Brain microvascular endothelial cell (primary cell): ENCODE data around the gene RANBP1.
"Not testable (repeated sequence)": the region's sequence is repeated elsewhere in the genome, so short reads cannot be mapped to it uniquely, and the experiment has no call there.

Experiments used
- DNase-seq: peaks from one replicate; pipeline ENCODE4 v3.0.0-alpha.2; 2020
- H3K27ac ChIP-seq: fragments of 250-450 bp; sonication (Bioruptor Pico); 2 replicates; pipeline ENCODE4 v1.5.1; 2020; ENCODE audit warnings: mild to moderate bottlenecking, moderate library complexity
- H3K27me3 ChIP-seq: fragments of 250-450 bp; sonication (Bioruptor Pico); replicated peaks from 2 replicates; pipeline ENCODE4 v1.5.1; 2020; ENCODE audit warnings: mild to moderate bottlenecking
- H3K36me3 ChIP-seq: fragments of 250-450 bp; sonication (Bioruptor Pico); replicated peaks from 2 replicates; pipeline ENCODE4 v1.5.1; 2020; ENCODE audit warnings: mild to moderate bottlenecking
- H3K4me3 ChIP-seq: 2 replicates; pipeline ENCODE4 v1.5.1; 2011; ENCODE audit warnings: low read depth, mild to moderate bottlenecking, control low read depth, low read length, moderate library complexity
- in situ Hi-C: cut with HindIII; loops from 2 replicates; pipeline ENCODE4 v1.10.0; 2017; ENCODE audit warnings: low sequenced_read_pairs, low pct_ligation_motif_present
- TF ChIP-seq, protein P1 (sequence below): IDR thresholded peaks from 2 replicates; pipeline ENCODE4 v1.5.1; 2011; ENCODE audit warnings: low read depth, mild to moderate bottlenecking, moderate library complexity, low read length, control low read depth, inconsistent platforms; ENCODE audit errors: missing control alignments

RANBP1 gene

DNA sequence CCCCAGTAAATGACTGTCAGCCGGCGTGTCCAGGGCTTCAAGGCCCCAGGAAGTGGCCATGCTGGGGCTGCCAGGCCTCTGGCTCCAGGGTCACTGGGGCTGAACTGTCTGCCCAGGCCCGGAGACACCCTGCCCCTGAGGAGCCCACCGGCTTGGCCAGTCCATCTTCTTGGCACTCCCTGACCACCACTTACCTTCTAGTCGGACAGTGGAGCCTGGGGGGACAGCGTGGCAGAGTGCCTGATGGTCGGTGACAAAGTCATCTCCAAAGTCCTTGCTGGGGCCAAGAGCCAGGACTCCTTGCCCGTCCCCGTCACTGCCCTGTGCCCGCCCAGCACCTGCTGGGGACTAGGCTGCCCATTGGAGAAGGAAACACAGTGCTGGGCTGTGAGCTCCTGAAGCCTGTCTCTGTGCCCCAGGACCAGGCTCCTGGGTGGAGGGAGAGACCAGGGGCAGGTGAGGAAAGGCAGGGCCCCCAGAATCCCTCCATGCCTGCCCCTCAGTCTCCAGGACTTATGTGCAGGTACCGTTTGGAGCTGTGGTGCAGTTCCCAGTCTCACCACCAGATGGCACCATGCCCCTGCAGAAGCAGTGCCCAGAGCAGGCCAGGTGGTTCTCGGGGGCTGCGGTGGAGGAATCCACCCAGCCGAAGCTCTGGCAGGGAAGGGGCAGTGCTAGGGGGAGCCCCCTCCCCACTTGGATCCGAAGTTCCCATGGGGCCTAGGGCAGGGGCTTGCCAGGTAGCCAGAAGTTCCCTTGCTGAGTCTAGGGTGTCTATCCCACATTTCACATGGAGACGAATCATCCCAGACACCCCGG lies 40.9 kb downstream of the RANBP1 start:
- Histone ChIP-seq H3K27ac (no peak overlapping the region), H3K27me3 (no peaks in the 10 kb centered on the region), H3K36me3 (no peaks in the 10 kb centered on the region), H3K4me3 (no peak overlapping the region)
- TF ChIP-seq, protein P1, sequence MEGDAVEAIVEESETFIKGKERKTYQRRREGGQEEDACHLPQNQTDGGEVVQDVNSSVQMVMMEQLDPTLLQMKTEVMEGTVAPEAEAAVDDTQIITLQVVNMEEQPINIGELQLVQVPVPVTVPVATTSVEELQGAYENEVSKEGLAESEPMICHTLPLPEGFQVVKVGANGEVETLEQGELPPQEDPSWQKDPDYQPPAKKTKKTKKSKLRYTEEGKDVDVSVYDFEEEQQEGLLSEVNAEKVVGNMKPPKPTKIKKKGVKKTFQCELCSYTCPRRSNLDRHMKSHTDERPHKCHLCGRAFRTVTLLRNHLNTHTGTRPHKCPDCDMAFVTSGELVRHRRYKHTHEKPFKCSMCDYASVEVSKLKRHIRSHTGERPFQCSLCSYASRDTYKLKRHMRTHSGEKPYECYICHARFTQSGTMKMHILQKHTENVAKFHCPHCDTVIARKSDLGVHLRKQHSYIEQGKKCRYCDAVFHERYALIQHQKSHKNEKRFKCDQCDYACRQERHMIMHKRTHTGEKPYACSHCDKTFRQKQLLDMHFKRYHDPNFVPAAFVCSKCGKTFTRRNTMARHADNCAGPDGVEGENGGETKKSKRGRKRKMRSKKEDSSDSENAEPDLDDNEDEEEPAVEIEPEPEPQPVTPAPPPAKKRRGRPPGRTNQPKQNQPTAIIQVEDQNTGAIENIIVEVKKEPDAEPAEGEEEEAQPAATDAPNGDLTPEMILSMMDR: peak; percentile 100
- in situ Hi-C loops: no loop called here
- peak; percentile 63 for DNase-seq

DNA sequence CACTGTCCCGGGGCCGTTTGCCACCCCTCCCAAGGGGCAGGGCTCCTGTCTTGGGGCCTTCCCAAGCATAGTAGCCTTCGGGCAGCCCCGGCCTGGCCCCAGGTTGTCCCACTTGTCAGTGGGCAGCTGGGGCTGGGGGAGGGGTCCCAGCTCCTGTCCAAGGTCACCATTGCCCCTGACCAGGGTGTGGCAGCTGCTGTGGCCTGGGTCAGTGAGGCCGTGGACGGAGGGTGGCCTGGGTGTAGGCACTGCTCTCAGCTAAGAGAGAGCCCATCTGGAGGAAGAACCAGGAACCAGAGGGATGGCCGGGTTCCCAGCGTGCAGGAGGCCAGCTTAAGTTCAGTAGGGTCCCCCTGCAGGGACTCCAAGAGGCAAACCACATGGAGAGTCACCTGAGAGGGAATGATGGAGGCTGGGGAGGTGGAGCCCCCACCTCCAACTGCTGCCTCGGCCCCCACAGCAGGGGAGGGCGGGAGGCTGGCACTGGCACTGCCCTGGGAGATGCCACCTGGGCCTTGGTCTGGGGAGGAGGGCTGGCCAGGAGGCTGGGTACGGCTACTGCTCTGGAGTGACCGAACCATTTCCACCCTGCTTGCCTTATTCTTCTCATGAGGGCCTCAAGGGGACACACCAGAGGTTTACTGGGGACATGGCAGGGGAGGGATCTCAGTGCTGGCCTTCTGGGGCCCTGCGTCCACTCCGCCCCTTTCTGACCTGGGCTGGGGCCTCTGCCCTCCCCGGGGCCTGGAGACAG lies 41.7 kb downstream of the RANBP1 start:
- in situ Hi-C loops: no loop called here
- TF ChIP-seq, protein P1: no peak
- no peak overlapping the region for H3K27ac ChIP-seq

DNA sequence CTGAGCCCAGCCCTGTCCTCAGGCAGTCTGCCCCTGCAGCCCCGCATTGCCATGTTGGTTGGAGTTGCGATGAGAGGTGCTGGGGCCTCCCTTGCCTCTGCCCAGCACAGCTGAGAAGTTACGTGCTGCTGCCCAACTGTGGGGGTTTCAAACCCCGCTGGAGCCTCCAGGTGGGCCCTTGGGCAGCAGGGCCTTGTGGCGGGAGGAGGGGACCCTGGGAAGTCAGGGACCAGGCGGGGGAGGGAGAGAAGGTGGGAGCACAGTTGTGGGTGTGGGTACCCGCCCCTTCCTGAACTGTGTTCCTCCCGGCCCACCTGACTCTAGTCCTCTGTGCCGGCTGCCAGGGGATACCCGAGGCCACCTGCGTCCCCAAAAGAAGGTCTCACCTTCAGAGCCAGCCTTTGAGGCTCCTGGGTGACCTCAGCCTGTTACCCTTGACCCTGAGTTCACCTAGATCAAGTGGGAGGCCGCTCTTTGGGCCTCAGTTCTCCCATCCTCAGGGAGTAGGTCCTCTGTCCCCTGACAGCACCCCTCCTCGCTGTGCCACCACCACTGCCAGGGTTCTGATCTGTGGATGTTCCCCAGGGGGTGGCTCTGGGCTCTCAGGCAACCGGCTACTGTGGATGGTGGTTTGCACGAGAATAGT lies 42.6 kb downstream of the RANBP1 start:
- TF ChIP-seq, protein P1: no peak
- no peak overlapping the region for H3K27ac ChIP-seq
- in situ Hi-C loops: no loop called here
- DNase-seq: no peak
- H3K27me3 ChIP-seq: no peaks in the 10 kb centered on the region
- no peaks in the 10 kb centered on the region for H3K36me3 ChIP-seq
- no peak overlapping the region for H3K4me3 ChIP-seq

More for the DNA sequence above, 41.7 kb downstream of the RANBP1 start:
- no peak overlapping the region for H3K4me3 ChIP-seq
- no peak for DNase-seq
- H3K27me3 ChIP-seq: no peaks in the 10 kb centered on the region
- H3K36me3 ChIP-seq: no peaks in the 10 kb centered on the region

- Histone ChIP-seq H3K27me3 (no peaks in the 10 kb centered on the region), H3K27ac (no peak overlapping the region), H3K4me3 (no peak overlapping the region), H3K36me3 (no peaks in the 10 kb centered on the region)
- TF ChIP-seq, protein P1: no peak
- in situ Hi-C loops: no loop called here
- DNase-seq: no peak
These were observed 43.2 kb downstream of the RANBP1 start for GRCh38 chr22:20159076-20159475.

GRCh38 chr22:20159531-20159930 lies 43.6 kb downstream of the RANBP1 start:
- H3K4me3 ChIP-seq, H3K27me3 ChIP-seq, DNase-seq, H3K27ac ChIP-seq, in situ Hi-C loops, H3K36me3 ChIP-seq: not testable (repeated sequence)

GRCh38 chr22:20160041-20160440 lies 44.1 kb downstream of the RANBP1 start:
- H3K27ac ChIP-seq: no peak overlapping the region
- DNase-seq: no peak
- TF ChIP-seq, protein P1: no peak
- in situ Hi-C loops: no loop called here
- no peak overlapping the region for H3K4me3 ChIP-seq
- H3K36me3 ChIP-seq: no peaks in the 10 kb centered on the region
- H3K27me3 ChIP-seq: no peaks in the 10 kb centered on the region
